OCI-LY7 (cell line): ENCODE measurements around the gene CYB561D1.

Source experiments
- EZH2phosphoT487 ChIP-seq: fragments of 200-600 bp; sonication (generic); IDR thresholded peaks from 2 replicates; pipeline ENCODE4 v1.6.1; 2018; ENCODE audit warnings: low read depth, borderline replicate concordance, mild to moderate bottlenecking, mixed run types, antibody characterized with exemption, low read length, moderate library complexity, mixed read lengths
- TF ChIP-seq, protein P1 (sequence below): fragments of 200-600 bp; sonication (generic); conservative IDR thresholded peaks from 2 replicates; pipeline ENCODE4 v1.5.1; 2014; ENCODE audit warnings: mild to moderate bottlenecking, antibody characterized with exemption, low read length, moderate library complexity, mixed read lengths

- TF ChIP-seq EZH2phosphoT487 = no peak
- TF ChIP-seq, protein P1, sequence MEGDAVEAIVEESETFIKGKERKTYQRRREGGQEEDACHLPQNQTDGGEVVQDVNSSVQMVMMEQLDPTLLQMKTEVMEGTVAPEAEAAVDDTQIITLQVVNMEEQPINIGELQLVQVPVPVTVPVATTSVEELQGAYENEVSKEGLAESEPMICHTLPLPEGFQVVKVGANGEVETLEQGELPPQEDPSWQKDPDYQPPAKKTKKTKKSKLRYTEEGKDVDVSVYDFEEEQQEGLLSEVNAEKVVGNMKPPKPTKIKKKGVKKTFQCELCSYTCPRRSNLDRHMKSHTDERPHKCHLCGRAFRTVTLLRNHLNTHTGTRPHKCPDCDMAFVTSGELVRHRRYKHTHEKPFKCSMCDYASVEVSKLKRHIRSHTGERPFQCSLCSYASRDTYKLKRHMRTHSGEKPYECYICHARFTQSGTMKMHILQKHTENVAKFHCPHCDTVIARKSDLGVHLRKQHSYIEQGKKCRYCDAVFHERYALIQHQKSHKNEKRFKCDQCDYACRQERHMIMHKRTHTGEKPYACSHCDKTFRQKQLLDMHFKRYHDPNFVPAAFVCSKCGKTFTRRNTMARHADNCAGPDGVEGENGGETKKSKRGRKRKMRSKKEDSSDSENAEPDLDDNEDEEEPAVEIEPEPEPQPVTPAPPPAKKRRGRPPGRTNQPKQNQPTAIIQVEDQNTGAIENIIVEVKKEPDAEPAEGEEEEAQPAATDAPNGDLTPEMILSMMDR = no peak
These were observed 16.1 kb upstream of the CYB561D1 start for GRCh38 chr1:109477821-109478220.
